B cell (primary cell): Measurements from ENCODE around the gene CLIP2.

ENCODE experiments used
- EZH2 ChIP-seq: IDR thresholded peaks from 2 replicates; pipeline ENCODE4 v1.6.1; 2012; ENCODE audit warnings: borderline replicate concordance, low read depth, mild to moderate bottlenecking, moderate library complexity, low read length; ENCODE audit not compliant: insufficient read depth, poor library complexity, severe bottlenecking
- TF ChIP-seq, protein P1 (sequence below): fragments of 200-600 bp; IDR thresholded peaks from one replicate; pipeline ENCODE4 v1.8.0; 2022; ENCODE audit warnings: antibody characterized with exemption, mild to moderate bottlenecking

GRCh38 chr7:74293577-74293908, 4.3 kb downstream of the CLIP2 start:
- no peak for TF ChIP-seq EZH2
- TF ChIP-seq, protein P1, sequence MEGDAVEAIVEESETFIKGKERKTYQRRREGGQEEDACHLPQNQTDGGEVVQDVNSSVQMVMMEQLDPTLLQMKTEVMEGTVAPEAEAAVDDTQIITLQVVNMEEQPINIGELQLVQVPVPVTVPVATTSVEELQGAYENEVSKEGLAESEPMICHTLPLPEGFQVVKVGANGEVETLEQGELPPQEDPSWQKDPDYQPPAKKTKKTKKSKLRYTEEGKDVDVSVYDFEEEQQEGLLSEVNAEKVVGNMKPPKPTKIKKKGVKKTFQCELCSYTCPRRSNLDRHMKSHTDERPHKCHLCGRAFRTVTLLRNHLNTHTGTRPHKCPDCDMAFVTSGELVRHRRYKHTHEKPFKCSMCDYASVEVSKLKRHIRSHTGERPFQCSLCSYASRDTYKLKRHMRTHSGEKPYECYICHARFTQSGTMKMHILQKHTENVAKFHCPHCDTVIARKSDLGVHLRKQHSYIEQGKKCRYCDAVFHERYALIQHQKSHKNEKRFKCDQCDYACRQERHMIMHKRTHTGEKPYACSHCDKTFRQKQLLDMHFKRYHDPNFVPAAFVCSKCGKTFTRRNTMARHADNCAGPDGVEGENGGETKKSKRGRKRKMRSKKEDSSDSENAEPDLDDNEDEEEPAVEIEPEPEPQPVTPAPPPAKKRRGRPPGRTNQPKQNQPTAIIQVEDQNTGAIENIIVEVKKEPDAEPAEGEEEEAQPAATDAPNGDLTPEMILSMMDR = no peak
